H1 (cell line): Measurements from ENCODE around the gene CERS5. TPM values are rescaled to one million over a fixed set of nuclear protein-coding genes. Genes with fewer than 3 reads are reported as not detected.

Experiments
- CTCF ChIA-PET: fragments of 300-600 bp; sonication (Branson Sonifier 250); formaldehyde crosslinking; loops from one replicate; lab custom pipeline; 2021; ENCODE audit not compliant: partially characterized antibody; lab: Charles Lee
- POLR2A ChIA-PET: fragments of 300-600 bp; sonication (Branson Sonifier 250); formaldehyde crosslinking; loops from one replicate; lab custom pipeline; 2021; ENCODE audit warnings: inconsistent platforms; ENCODE audit not compliant: partially characterized antibody; lab: Charles Lee
- DNase-seq, 2 experiments: peaks; one replicate each; pipeline versions ENCODE4 v3.0.0 to v3.0.0-alpha.2; 2010 to 2022; ENCODE audit warnings: low spot score in 2 of 2, low read depth in 1 of 2, mixed read lengths in 1 of 2
- FAIRE-seq: peaks from 2 replicates; lab custom pipeline; 2011; peaks lifted over from hg19 to GRCh38; lab: Jason Lieb, UNC
- H2AFZ ChIP-seq: 2 replicates; pipeline ENCODE4 v1.8.1; 2012; ENCODE audit warnings: low read length, inconsistent platforms
- H2AK5ac ChIP-seq: 2 replicates; pipeline ENCODE4 v1.6.1; 2013; ENCODE audit warnings: low read depth, low read length
- H2BK120ac ChIP-seq: replicated peaks from 2 replicates; pipeline ENCODE3; 2013; ENCODE audit warnings: low read depth, low read length, inconsistent platforms
- H2BK12ac ChIP-seq: 2 replicates; pipeline ENCODE4 v1.6.1; 2013; ENCODE audit warnings: low read depth, low read length
- H2BK15ac ChIP-seq: 2 replicates; pipeline ENCODE4 v1.6.1; 2013; ENCODE audit warnings: low read length
- H2BK20ac ChIP-seq: 2 replicates; pipeline ENCODE4 v1.6.1; 2013; ENCODE audit warnings: low read length
- H2BK5ac ChIP-seq: 2 replicates; pipeline ENCODE4 v1.6.1; 2013; ENCODE audit warnings: low read depth, low read length
- H3K14ac ChIP-seq: 2 replicates; pipeline ENCODE4 v1.6.1; 2013; ENCODE audit warnings: inconsistent platforms; ENCODE audit not compliant: insufficient read length
- H3K18ac ChIP-seq: 2 replicates; pipeline ENCODE4 v1.6.1; 2013; ENCODE audit warnings: low read length; ENCODE audit errors: extremely low read depth
- H3K23ac ChIP-seq: 2 replicates; pipeline ENCODE4 v1.6.1; 2013; ENCODE audit warnings: inconsistent platforms; ENCODE audit not compliant: insufficient read length
- H3K23me2 ChIP-seq: 2 replicates; pipeline ENCODE4 v1.6.1; 2013; ENCODE audit warnings: low read depth, low read length
- H3K27ac ChIP-seq: 2 replicates; pipeline ENCODE4 v1.6.1; 2011; ENCODE audit warnings: low read depth, low read length, inconsistent platforms
- H3K27me3 ChIP-seq, 4 experiments: replicated peaks in 1 of 4; 1 replicate in 1 of 4; 2 replicates in 3 of 4; pipeline versions ENCODE4 v1.6.1 to v1.8.1; 2011 to 2013; ENCODE audit warnings: low read length in 3 of 4, mild to moderate bottlenecking in 3 of 4, inconsistent platforms in 2 of 4, mixed read lengths in 2 of 4, moderate library complexity in 1 of 4; ENCODE audit not compliant: control insufficient read depth in 3 of 4, insufficient read depth in 3 of 4; ENCODE audit errors: extremely low read depth in 1 of 4
- H3K36me3 ChIP-seq, 4 experiments: 2 replicates each; pipeline versions ENCODE4 v1.6.1 to v1.8.1; 2011 to 2013; ENCODE audit warnings: mild to moderate bottlenecking in 4 of 4, low read length in 3 of 4, moderate library complexity in 2 of 4, control low read depth in 1 of 4, inconsistent platforms in 1 of 4; ENCODE audit not compliant: insufficient read depth in 4 of 4, control insufficient read depth in 2 of 4
- H3K4ac ChIP-seq: replicated peaks from 2 replicates; pipeline ENCODE3; 2013; ENCODE audit warnings: low read length, low read depth, mixed read lengths, inconsistent platforms; ENCODE audit not compliant: insufficient read length
- H3K4me1 ChIP-seq, 4 experiments: replicated peaks in 1 of 4; 1 replicate in 1 of 4; 2 replicates in 3 of 4; pipeline versions ENCODE4 v1.6.1 to v1.8.1; 2011 to 2013; ENCODE audit warnings: low read length in 3 of 4, inconsistent platforms in 2 of 4, mixed read lengths in 1 of 4; ENCODE audit not compliant: insufficient read depth in 4 of 4, control insufficient read depth in 3 of 4
- H3K4me2 ChIP-seq, 2 experiments: 2 replicates each; pipeline versions ENCODE4 v1.6.1 to v1.8.1; 2011 to 2013; ENCODE audit warnings: low read depth in 2 of 2, low read length in 2 of 2, control low read depth in 1 of 2, inconsistent platforms in 1 of 2, mild to moderate bottlenecking in 1 of 2; ENCODE audit not compliant: insufficient read depth in 1 of 2
- H3K4me3 ChIP-seq, 4 experiments: fragments of 200-600, 300-600 bp in 1 of 4; sonication (generic), shearing (Covaris generic), sonication (Bioruptor Twin) in 1 of 4; 2 replicates each; pipeline versions ENCODE4 v1.5.1 to v1.8.1; 2011 to 2016; ENCODE audit warnings: low read length in 4 of 4, low read depth in 3 of 4, control low read depth in 2 of 4, inconsistent platforms in 2 of 4, mild to moderate bottlenecking in 2 of 4, mixed read lengths in 1 of 4, moderate library complexity in 1 of 4; ENCODE audit not compliant: insufficient read depth in 2 of 4; ENCODE audit errors: extremely low read depth in 1 of 4
- H3K56ac ChIP-seq: replicated peaks from 2 replicates; pipeline ENCODE3; 2013; ENCODE audit warnings: low read depth, mild to moderate bottlenecking, mixed read lengths, low read length, inconsistent platforms; ENCODE audit not compliant: insufficient read length
- H3K79me1 ChIP-seq: 2 replicates; pipeline ENCODE4 v1.6.1; 2013; ENCODE audit warnings: low read depth, low read length, control low read depth
- H3K79me2 ChIP-seq, 2 experiments: 2 replicates each; pipeline versions ENCODE4 v1.6.1 to v1.8.1; 2012 to 2013; ENCODE audit warnings: low read length in 2 of 2, mild to moderate bottlenecking in 2 of 2, inconsistent platforms in 1 of 2; ENCODE audit not compliant: insufficient read depth in 2 of 2, control insufficient read depth in 1 of 2
- H3K9ac ChIP-seq, 4 experiments: replicated peaks in 1 of 4; 1 replicate in 1 of 4; 2 replicates in 3 of 4; pipeline versions ENCODE4 v1.6.1 to v1.8.1; 2011 to 2013; ENCODE audit warnings: low read depth in 3 of 4, low read length in 3 of 4, control low read depth in 2 of 4, mild to moderate bottlenecking in 2 of 4, moderate library complexity in 2 of 4, inconsistent platforms in 1 of 4; ENCODE audit errors: extremely low read depth in 1 of 4
- H3K9me3 ChIP-seq, 2 experiments: 2 replicates each; pipeline versions ENCODE4 v1.6.1 to v1.8.1; 2012 to 2013; ENCODE audit warnings: mild to moderate bottlenecking in 2 of 2, moderate library complexity in 2 of 2, control low read depth in 1 of 2, inconsistent platforms in 1 of 2, low read depth in 1 of 2, low read length in 1 of 2, mixed read lengths in 1 of 2; ENCODE audit not compliant: insufficient read depth in 2 of 2
- H4K20me1 ChIP-seq, 2 experiments: replicated peaks in 1 of 2; 2 replicates each; pipeline versions ENCODE3 to v1.8.1; 2011 to 2013; ENCODE audit warnings: inconsistent platforms in 2 of 2, low read length in 2 of 2, mild to moderate bottlenecking in 1 of 2; ENCODE audit not compliant: insufficient read depth in 2 of 2, control insufficient read depth in 1 of 2
- H4K5ac ChIP-seq: 2 replicates; pipeline ENCODE4 v1.6.1; 2013; ENCODE audit warnings: low read length, low read depth, mixed read lengths, inconsistent platforms; ENCODE audit not compliant: insufficient read length
- H4K8ac ChIP-seq: 2 replicates; pipeline ENCODE4 v1.8.0; 2013; ENCODE audit warnings: mild to moderate bottlenecking, moderate library complexity, low read length, inconsistent platforms; ENCODE audit not compliant: insufficient read depth; ENCODE audit errors: extremely low read depth
- H4K91ac ChIP-seq: replicated peaks from 2 replicates; pipeline ENCODE3; 2013; ENCODE audit warnings: low read length, mixed read lengths, inconsistent platforms; ENCODE audit not compliant: insufficient read length
- BCL11A ChIP-seq, 2 experiments: IDR thresholded peaks; one replicate each; pipeline ENCODE4 v1.6.1; 2011; ENCODE audit warnings: low read depth in 2 of 2, low read length in 2 of 2, mild to moderate bottlenecking in 2 of 2
- CHD1 ChIP-seq: IDR thresholded peaks from 2 replicates; pipeline ENCODE4 v1.6.1; 2012; ENCODE audit warnings: low read depth, low read length, improper control_type of control experiment
- FOSL1 ChIP-seq: IDR thresholded peaks from 2 replicates; pipeline ENCODE4 v1.6.1; 2011; ENCODE audit warnings: mild to moderate bottlenecking, low read depth, low read length, moderate library complexity; ENCODE audit not compliant: insufficient read depth
- GABPA ChIP-seq: IDR thresholded peaks from 2 replicates; pipeline ENCODE4 v1.6.1; 2011; ENCODE audit warnings: mild to moderate bottlenecking, low read length, moderate library complexity, borderline replicate concordance; ENCODE audit not compliant: insufficient read depth
- GTF2F1 ChIP-seq: IDR thresholded peaks from 2 replicates; pipeline ENCODE4 v1.6.1; 2012; ENCODE audit warnings: low read depth, low read length, improper control_type of control experiment, borderline replicate concordance
- KDM1A ChIP-seq: fragments of 200-600, 300-600 bp; sonication (generic); IDR thresholded peaks from 2 replicates; pipeline ENCODE4 v1.7.1; 2016; ENCODE audit warnings: mild to moderate bottlenecking, low read length, borderline replicate concordance
- POU5F1 ChIP-seq: IDR thresholded peaks from 2 replicates; pipeline ENCODE4 v1.6.1; 2011; ENCODE audit warnings: low read depth, mild to moderate bottlenecking, low read length, moderate library complexity
- RAD21 ChIP-seq, 2 experiments: IDR thresholded peaks in 1 of 2; conservative IDR thresholded peaks in 1 of 2; 2 replicates each; pipeline ENCODE4 v1.6.1; 2011; ENCODE audit warnings: low read depth in 2 of 2, low read length in 2 of 2, improper control_type of control experiment in 1 of 2, inconsistent platforms in 1 of 2, mild to moderate bottlenecking in 1 of 2, moderate library complexity in 1 of 2
- TCF12 ChIP-seq: IDR thresholded peaks from 2 replicates; pipeline ENCODE4 v1.6.1; 2011; ENCODE audit warnings: low read depth, mild to moderate bottlenecking, low read length
- WGBS, 2 experiments: shearing (Covaris generic) in 1 of 2; methylation state at CpG; one replicate each; pipeline versions ENCODE4 v1.1.6 to v1.1.7; 2013 to 2015; ENCODE audit warnings: low lambda C conversion rate in 2 of 2, mixed read lengths in 2 of 2, inconsistent platforms in 1 of 2, low coverage in 1 of 2, missing lambda C conversion rate in 1 of 2; ENCODE audit not compliant: insufficient replicate concordance in 2 of 2, insufficient coverage in 1 of 2, insufficient read length in 1 of 2; ENCODE audit errors: extremely low coverage in 1 of 2, missing lambda C conversion rate in 1 of 2; 5-methylcytosine and 5-hydroxymethylcytosine counted together
- polyA plus RNA-seq, 7 experiments: library from polyadenylated mRNA; depleted of rRNA in 3 of 7; stranded (reverse) in 5 of 7; unstranded in 2 of 7; fragments of >200 nt in 5 of 7; fragments of 200-250 nt in 2 of 7; gene quantifications; 1 replicate in 5 of 7; 2 replicates in 1 of 7; 4 replicates in 1 of 7; pipeline versions ENCODE4 v1.2.1 to v1.2.3, GENCODE V29; 2011 to 2013; ENCODE audit warnings: missing spikeins in 2 of 7, mixed read lengths in 2 of 7
- total RNA-seq: library from RNA; stranded (reverse); fragmentation: NEBNext Ultra II Directional; extraction: Animal tissue kit (Norgen Biotek cat#: 25700); gene quantifications from 2 replicates; pipeline ENCODE4 v1.2.1, GENCODE V29; 2021

Gene CERS5
- total and polyA plus RNA-seq, 2 of the 8 experiments (the other 6 are each of a cell fraction or from before 2014, with no cell fraction given) = 69.2 to 119 TPM

DNA sequence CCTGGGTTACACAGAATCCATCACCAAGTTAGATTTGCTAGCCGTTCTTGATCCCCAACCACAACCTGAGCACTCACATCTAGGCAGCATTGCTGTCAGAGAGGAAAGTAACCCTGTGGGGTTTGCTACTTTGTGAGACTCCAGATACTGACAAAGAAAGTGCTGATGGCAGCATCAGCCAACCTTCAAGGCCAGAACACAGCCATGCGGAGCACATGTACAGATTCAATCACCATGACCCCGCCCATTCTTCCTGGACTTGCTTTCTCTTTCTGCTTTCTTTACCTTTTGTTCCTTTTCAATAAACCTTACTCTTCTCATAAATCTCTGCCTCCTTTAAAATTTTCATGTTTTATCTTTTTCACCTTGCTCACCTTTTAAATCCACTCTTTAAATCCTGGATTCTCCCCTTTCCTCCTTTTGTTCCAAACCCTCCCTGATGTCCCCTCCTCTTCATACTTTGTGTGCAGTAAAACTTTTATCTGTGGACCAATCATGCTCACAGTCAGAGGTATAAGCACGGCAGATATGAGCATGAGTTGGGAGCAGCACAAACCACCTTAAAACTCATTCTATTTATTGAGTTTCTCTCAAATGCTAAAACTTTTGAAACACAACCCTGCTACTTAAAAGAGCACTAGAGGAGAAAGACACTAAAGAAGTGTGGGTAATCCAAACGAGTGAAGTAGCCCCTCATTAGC lies 21.9 kb upstream of the CERS5 start:
- ChIA-PET POLR2A (no interaction called here), CTCF (interaction anchor here (0.6 to 1.2 kb wide), 2 partner anchors 18 to 246 kb away, joined by 3 read pairs; no protein-coding TSS in a partner anchor)
- FAIRE-seq (no peak), DNase-seq (no peak)
- Histone ChIP-seq H4K20me1 (no peaks in the 10 kb centered on the region), H2BK120ac (no peak overlapping the region), H2AK5ac (no peak overlapping the region), H3K56ac (no peak overlapping the region), H3K4me3 (no peak overlapping the region), H3K27me3 (no peaks in the 10 kb centered on the region), H4K91ac (no peak overlapping the region), H4K8ac (no peak overlapping the region), H3K27ac (no peak overlapping the region), H2BK5ac (no peak overlapping the region), H3K79me1 (no peaks in the 10 kb centered on the region), H2AFZ (no peak overlapping the region), H2BK15ac (no peak overlapping the region), H3K23ac (no peak overlapping the region), H4K5ac (no peak overlapping the region), H3K4me1 (no peaks in the 10 kb centered on the region), H2BK20ac (no peak overlapping the region), H3K18ac (no peak overlapping the region), H3K4me2 (no peak overlapping the region), H2BK12ac (no peak overlapping the region), H3K4ac (no peak overlapping the region), H3K36me3 (peaks cover 0 to 6% (median 2%) of the 10 kb centered on the region in 4 experiments; a peak in 3 of 8 replicates), H3K9me3 (no peaks in the 10 kb centered on the region), H3K23me2 (no peaks in the 10 kb centered on the region), H3K79me2 (no peaks in the 10 kb centered on the region), H3K14ac (no peak overlapping the region), H3K9ac (no peak overlapping the region)
- WGBS, 2 experiments = 89% methylated on average over 5 of the region's 5 CpGs; no CpG with 5 or more reads in 1 of the 2 experiments
- TF ChIP-seq POU5F1 (no peak), BCL11A (IDR thresholded peaks at IDR 0.05; ENCODE audit: low read depth in 2 of 2, low read length in 2 of 2) (no peak), RAD21 (IDR thresholded peaks at IDR 0.05 in 1 of 2, conservative IDR thresholded peaks at IDR 0.05 in 1 of 2; ENCODE audit: low read depth in 2 of 2, low read length in 2 of 2) (no peak), TCF12 (no peak), CHD1 (no peak), FOSL1 (no peak), GTF2F1 (no peak), GABPA (no peak), KDM1A (no peak)
